Bronchial epithelial cell (primary cell): ENCODE data around the gene PCDHB16. TPM values are rescaled to one million over a fixed set of nuclear protein-coding genes. Genes with fewer than 3 reads are reported as not detected.
"Not testable (repeated sequence)": the region's sequence is repeated elsewhere in the genome, so short reads cannot be mapped to it uniquely, and the experiment has no call there.

Experiments
- DNase-seq: peaks from one replicate; pipeline ENCODE4 v3.0.0-alpha.2; 2010; ENCODE audit warnings: low read depth
- FAIRE-seq: peaks from 2 replicates; lab custom pipeline; 2011; peaks lifted over from hg19 to GRCh38; lab: Jason Lieb, UNC
- H3K27me3 ChIP-seq: 2 replicates; pipeline ENCODE4 v1.5.1; 2011; ENCODE audit warnings: low read length; ENCODE audit not compliant: control insufficient read depth, insufficient read depth
- H3K36me3 ChIP-seq: 2 replicates; pipeline ENCODE4 v1.5.1; 2011; ENCODE audit warnings: low read length; ENCODE audit not compliant: control insufficient read depth, insufficient read depth
- H3K4me3 ChIP-seq: 2 replicates; pipeline ENCODE4 v1.5.1; 2011; ENCODE audit warnings: mild to moderate bottlenecking, low read depth, low read length, control low read depth
- CTCF ChIP-seq: IDR thresholded peaks from 2 replicates; pipeline ENCODE4 v1.5.1; 2011; ENCODE audit warnings: mild to moderate bottlenecking, moderate library complexity, low read length, control low read depth, inconsistent platforms; ENCODE audit not compliant: insufficient read depth, severe bottlenecking
- total RNA-seq: library from RNA; depleted of rRNA; stranded (reverse); fragments of >200 nt; gene quantifications from 2 replicates; pipeline ENCODE4 v1.2.1, GENCODE V29; 2014

The PCDHB16 gene
- total RNA-seq = under 0.01 TPM in 1 of 2 replicates, not detected in the other

- Histone ChIP-seq H3K4me3 (no peak within 1 kb of the TSS), H3K36me3 (no peaks in the 10 kb centered on the region), H3K27me3 (no peaks in the 10 kb centered on the region)
- no peak for DNase-seq
- FAIRE-seq = no peak
- TF ChIP-seq CTCF = peak; percentile 11
These were observed at the start of gene PCDHB16 for GRCh38 chr5:141182248-141182647. TSS of gene PCDHB16 (plus strand) at chr5:141182387. CDS start at chr5:141182560, 173 bp downstream.

DNA sequence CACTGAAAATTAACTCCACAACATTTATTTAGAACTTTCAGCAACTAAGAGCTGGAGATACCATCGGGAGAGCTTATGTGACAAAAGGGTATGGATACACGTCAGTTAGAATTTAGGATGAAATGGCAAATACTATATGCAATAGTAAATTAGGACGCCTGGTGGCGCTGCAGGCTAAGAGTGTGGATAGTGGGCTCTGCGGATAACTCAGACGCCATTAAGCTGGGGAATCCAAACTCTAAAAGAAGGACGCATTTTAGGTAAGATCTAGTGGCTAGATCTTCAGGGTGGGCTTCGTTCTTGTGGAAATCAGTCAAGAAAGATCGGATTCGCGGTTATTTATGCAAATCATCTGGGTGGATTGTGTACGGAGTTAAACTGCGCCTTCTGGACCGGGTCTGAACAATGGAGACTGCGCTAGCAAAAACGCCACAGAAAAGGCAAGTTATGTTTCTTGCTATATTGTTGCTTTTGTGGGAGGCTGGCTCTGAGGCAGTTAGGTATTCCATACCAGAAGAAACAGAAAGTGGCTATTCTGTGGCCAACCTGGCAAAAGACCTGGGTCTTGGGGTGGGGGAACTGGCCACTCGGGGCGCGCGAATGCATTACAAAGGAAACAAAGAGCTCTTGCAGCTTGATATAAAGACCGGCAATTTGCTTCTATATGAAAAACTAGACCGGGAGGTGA is 47.0 kb upstream of the PCDHB16 start, which contains the start of gene PCDHB5:
Gene PCDHB5 (plus strand): TSS at position 177 of the 688 bp plus-strand sequence. CDS start 229 bp downstream, at position 406.
- Histone ChIP-seq H3K27me3 (no peaks in the 10 kb centered on the region), H3K4me3 (peak within 1 kb of the TSS; percentile 20), H3K36me3 (no peaks in the 10 kb centered on the region)
- peak; percentile 32 for TF ChIP-seq CTCF
- DNase-seq (peak; percentile 13), FAIRE-seq (no peak)

- H3K27me3 ChIP-seq = no peaks in the 10 kb centered on the region
- no peak for FAIRE-seq
These were observed 46.4 kb upstream of the PCDHB16 start for GRCh38 chr5:141135718-141136266.

GRCh38 chr5:141137346-141137745 is 44.8 kb upstream of the PCDHB16 start:
- H3K27me3 ChIP-seq, FAIRE-seq, H3K36me3 ChIP-seq, H3K4me3 ChIP-seq, DNase-seq: not testable (repeated sequence)

More at GRCh38 chr5:141135718-141136266, 46.4 kb upstream of the PCDHB16 start:
- H3K36me3 ChIP-seq = no peaks in the 10 kb centered on the region
- no peak for DNase-seq
- TF ChIP-seq CTCF = no peak
- H3K4me3 ChIP-seq = no peak overlapping the region

DNA sequence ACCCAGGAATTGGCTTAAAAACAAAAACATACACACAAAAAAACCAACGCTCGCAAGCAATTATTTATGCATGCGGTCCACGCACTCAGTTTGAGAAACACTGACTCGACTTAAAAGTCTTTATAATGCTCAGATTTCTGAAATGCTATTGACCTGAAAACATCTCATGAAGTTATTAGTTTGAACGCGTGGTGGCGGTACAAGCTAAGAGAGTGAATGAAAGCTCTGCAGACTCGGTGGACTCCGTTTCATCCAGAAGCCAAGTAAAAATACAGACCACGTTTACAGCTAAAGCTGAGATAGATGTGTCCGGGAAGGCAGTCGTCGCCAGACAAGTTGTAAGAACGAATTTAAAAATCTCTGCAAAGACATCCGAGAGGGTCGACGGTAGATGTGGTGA is 32.4 kb upstream of the PCDHB16 start, which contains the start of gene PCDHB6:
Gene PCDHB6 (plus strand): TSS at position 246 of the 400 bp plus-strand sequence. CDS start 201 bp downstream, outside the sequence.
- H3K27me3 ChIP-seq = no peaks in the 10 kb centered on the region
- TF ChIP-seq CTCF = no peak
- DNase-seq = peak; percentile 13
- no peak for FAIRE-seq
- no peak within 1 kb of the TSS for H3K4me3 ChIP-seq
- H3K36me3 ChIP-seq = no peaks in the 10 kb centered on the region

GRCh38 chr5:141150224-141150992 is 31.8 kb upstream of the PCDHB16 start:
- H3K4me3 ChIP-seq = no peak overlapping the region
- DNase-seq = no peak
- no peaks in the 10 kb centered on the region for H3K36me3 ChIP-seq
- no peak for TF ChIP-seq CTCF
- no peak for FAIRE-seq
- no peaks in the 10 kb centered on the region for H3K27me3 ChIP-seq
